ENCODE measurements around the gene DPYSL3.

DPYSL3 gene

GRCh38 chr5:147344861-147345260 is 165.0 kb downstream of the DPYSL3 start:
- peak; percentile 63 for DNase-seq (ENCODE audit: low read depth)
- H3K4me3 ChIP-seq (ENCODE audit: low read depth, low read length), result no peak overlapping the region
- TF ChIP-seq POLR2A (IDR thresholded peaks at IDR 0.05; ENCODE audit: extremely low read depth, insufficient read length) (no peak), MYC (IDR thresholded peaks at IDR 0.05; ENCODE audit: low read depth, low read length) (0 out of 2 replicates have a peak, but pooled peaks have one; percentile 13), MAX (IDR thresholded peaks at IDR 0.05; ENCODE audit: low read depth, low read length) (0 out of 2 replicates have a peak, but pooled peaks have one; percentile 6)

DNA sequence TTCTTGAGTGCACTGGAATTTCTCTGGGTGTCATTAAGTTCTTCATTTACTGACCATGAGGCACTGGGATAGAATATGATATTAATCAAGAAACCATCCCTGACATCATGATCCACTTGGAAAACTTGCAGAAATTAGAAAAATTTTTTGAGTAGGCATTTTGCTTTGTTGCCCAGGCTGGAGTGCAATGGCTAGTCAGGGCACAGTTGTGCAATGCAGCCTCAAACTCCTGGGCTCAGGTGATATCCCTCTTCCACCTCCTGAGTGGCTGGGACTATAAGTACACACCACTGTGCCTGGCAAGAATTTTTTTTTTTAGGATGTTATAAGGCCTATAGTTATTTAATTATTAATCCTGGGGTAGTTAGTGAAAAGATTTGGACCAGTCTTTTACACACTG is 168.5 kb downstream of the DPYSL3 start:
- TF ChIP-seq MAX (IDR thresholded peaks at IDR 0.05; ENCODE audit: low read depth, low read length) (no peak), CTCF (IDR thresholded peaks at IDR 0.05; ENCODE audit: low read depth, low read length) (no peak), POLR2A (IDR thresholded peaks at IDR 0.05; ENCODE audit: extremely low read depth, insufficient read length) (no peak), MYC (IDR thresholded peaks at IDR 0.05; ENCODE audit: low read depth, low read length) (no peak)
- no peak for DNase-seq (ENCODE audit: low read depth)

GRCh38 chr5:147340941-147341340 is 168.9 kb downstream of the DPYSL3 start:
- no peak overlapping the region for H3K4me3 ChIP-seq (ENCODE audit: low read depth, low read length)
- no peak for DNase-seq (ENCODE audit: low read depth)
- TF ChIP-seq POLR2A (IDR thresholded peaks at IDR 0.05; ENCODE audit: extremely low read depth, insufficient read length) (no peak), MAX (IDR thresholded peaks at IDR 0.05; ENCODE audit: low read depth, low read length) (no peak), MYC (IDR thresholded peaks at IDR 0.05; ENCODE audit: low read depth, low read length) (no peak), CTCF (IDR thresholded peaks at IDR 0.05; ENCODE audit: low read depth, low read length) (no peak)

More for the DNA sequence above, 168.5 kb downstream of the DPYSL3 start:
- H3K4me3 ChIP-seq (ENCODE audit: low read depth, low read length), result no peak overlapping the region

Measured in NB4 (cell line).